Measurements from ENCODE around the gene NFIA.
"Not testable (repeated sequence)": the region's sequence is repeated elsewhere in the genome, so short reads cannot be mapped to it uniquely, and the experiment has no call there.

The NFIA gene

GRCh38 chr1:61056573-61057439, 25.6 kb upstream of the NFIA start:
- DNase-seq (ENCODE audit: low read depth, low spot score): no peak
- peak overlapping the region; percentile 51 for H3K4me3 ChIP-seq (ENCODE audit: low read length)

- no peak for DNase-seq (ENCODE audit: low read depth, low spot score)
Observed at GRCh38 chr1:61058483-61059245, 23.7 kb upstream of the NFIA start.

GRCh38 chr1:61061601-61062000, 20.8 kb upstream of the NFIA start:
- not testable (repeated sequence) for DNase-seq (ENCODE audit: low read depth, low spot score); H3K4me3 ChIP-seq (ENCODE audit: low read length)

More at GRCh38 chr1:61058483-61059245, 23.7 kb upstream of the NFIA start:
- no peak overlapping the region for H3K4me3 ChIP-seq (ENCODE audit: low read length)

GRCh38 chr1:61064673-61065072, 17.7 kb upstream of the NFIA start:
- no peak for DNase-seq (ENCODE audit: low read depth, low spot score)
- H3K4me3 ChIP-seq (ENCODE audit: low read length): no peak overlapping the region

GRCh38 chr1:61067446-61068019, 14.8 kb upstream of the NFIA start:
- H3K4me3 ChIP-seq (ENCODE audit: low read length): no peak overlapping the region
- DNase-seq (ENCODE audit: low read depth, low spot score): no peak

GRCh38 chr1:61070054-61070453, 12.3 kb upstream of the NFIA start:
- H3K4me3 ChIP-seq (ENCODE audit: low read length): no peak overlapping the region
- no peak for DNase-seq (ENCODE audit: low read depth, low spot score)

GRCh38 chr1:61071205-61072130, 10.9 kb upstream of the NFIA start:
- no peak overlapping the region for H3K4me3 ChIP-seq (ENCODE audit: low read length)
- no peak for DNase-seq (ENCODE audit: low read depth, low spot score)

GRCh38 chr1:61073871-61074270, 8.5 kb upstream of the NFIA start:
- DNase-seq (ENCODE audit: low read depth, low spot score): no peak
- H3K4me3 ChIP-seq (ENCODE audit: low read length): no peak overlapping the region

- not testable (repeated sequence) for H3K4me3 ChIP-seq (ENCODE audit: low read length); DNase-seq (ENCODE audit: low read depth, low spot score)
Observed at GRCh38 chr1:61075833-61076232, 6.5 kb upstream of the NFIA start.

GRCh38 chr1:61076728-61077675, 5.4 kb upstream of the NFIA start:
- peak; percentile 92 for DNase-seq (ENCODE audit: low read depth, low spot score)
- peak overlapping the region; percentile 77 for H3K4me3 ChIP-seq (ENCODE audit: low read length)

- H3K4me3 ChIP-seq (ENCODE audit: low read length): peak overlapping the region; percentile 77
Observed at GRCh38 chr1:61077676-61078541, 4.5 kb upstream of the NFIA start.

GRCh38 chr1:61078618-61079295, 3.6 kb upstream of the NFIA start:
- DNase-seq (ENCODE audit: low read depth, low spot score): no peak
- H3K4me3 ChIP-seq (ENCODE audit: low read length): peak overlapping the region; percentile 47

More at GRCh38 chr1:61077676-61078541, 4.5 kb upstream of the NFIA start:
- DNase-seq (ENCODE audit: low read depth, low spot score): peak; percentile 100

- no peak for DNase-seq (ENCODE audit: low read depth, low spot score)
- H3K4me3 ChIP-seq (ENCODE audit: low read length): peak overlapping the region; percentile 47
Observed at GRCh38 chr1:61079296-61079897, 3.0 kb upstream of the NFIA start.

GRCh38 chr1:61079898-61080336, 2.4 kb upstream of the NFIA start:
- peak; percentile 56 for DNase-seq (ENCODE audit: low read depth, low spot score)
- peak overlapping the region; percentile 47 for H3K4me3 ChIP-seq (ENCODE audit: low read length)

GRCh38 chr1:61080413-61081143, 1.8 kb upstream of the NFIA start:
- H3K4me3 ChIP-seq (ENCODE audit: low read length): peak overlapping the region; percentile 47
- no peak for DNase-seq (ENCODE audit: low read depth, low spot score)
